ENCODE results near the gene SLC41A2. TPM values are rescaled to one million over a fixed set of nuclear protein-coding genes. Genes with fewer than 3 reads are reported as not detected.

The SLC41A2 gene
- total RNA-seq, 1 donor from 2014 or later = 7.8 TPM

- DNase-seq (ENCODE audit: low spot score) = no peak
These were observed 27.4 kb downstream of the SLC41A2 start for GRCh38 chr12:104930388-104931326.

GRCh38 chr12:104929977-104930376 lies 28.1 kb downstream of the SLC41A2 start:
- no peak for DNase-seq (ENCODE audit: low spot score)

GRCh38 chr12:104929368-104929767 lies 28.7 kb downstream of the SLC41A2 start:
- DNase-seq (ENCODE audit: low spot score) = no peak

GRCh38 chr12:104928036-104928745 lies 29.9 kb downstream of the SLC41A2 start:
- DNase-seq (ENCODE audit: low spot score) = no peak

GRCh38 chr12:104925501-104925900 lies 32.6 kb downstream of the SLC41A2 start:
- no peak for DNase-seq (ENCODE audit: low spot score)

- DNase-seq (ENCODE audit: low spot score) = no peak
These were observed 36.8 kb downstream of the SLC41A2 start for GRCh38 chr12:104921340-104921739.

- no peak for DNase-seq (ENCODE audit: low spot score)
These were observed 46.1 kb downstream of the SLC41A2 start for GRCh38 chr12:104911942-104912341.

- DNase-seq (ENCODE audit: low spot score) = no peak
These were observed 47.8 kb downstream of the SLC41A2 start for GRCh38 chr12:104910196-104910840.

- DNase-seq (ENCODE audit: low spot score) = no peak
These were observed 48.3 kb downstream of the SLC41A2 start for GRCh38 chr12:104909761-104910160.

Other genes starting within 250 kb of the SLC41A2 start
- 15.4 TPM for gene NOPCHAP1, start 28.0 kb upstream of the SLC41A2 start, total RNA-seq
- 19.1 TPM for gene ALDH1L2, start 126.2 kb upstream of the SLC41A2 start, total RNA-seq
- 54.4 TPM for gene WASHC4, start 149.4 kb upstream of the SLC41A2 start, total RNA-seq